OCI-LY1 (cell line): ENCODE data around the gene CALR3.

Source experiments
- H2AFZ ChIP-seq: fragments of 200-600 bp; sonication (generic), shearing (Covaris generic); 2 replicates; pipeline ENCODE4 v1.6.0; 2014; ENCODE audit warnings: antibody characterized with exemption, mild to moderate bottlenecking, low read length
- H3F3A ChIP-seq: fragments of 200-600 bp; sonication (generic), shearing (Covaris generic); 2 replicates; pipeline ENCODE4 v1.6.0; 2014; ENCODE audit warnings: mild to moderate bottlenecking, antibody characterized with exemption, low read length, moderate library complexity; ENCODE audit not compliant: insufficient read depth
- H3K27ac ChIP-seq: fragments of 200-600 bp; sonication (generic); 2 replicates; pipeline ENCODE4 v1.5.1; 2014; ENCODE audit warnings: low read length, mixed run types, mild to moderate bottlenecking, low read depth; ENCODE audit not compliant: poor library complexity, severe bottlenecking
- H3K27me3 ChIP-seq: fragments of 200-600 bp; sonication (generic); 2 replicates; pipeline ENCODE4 v1.6.0; 2014; ENCODE audit warnings: antibody characterized with exemption, mild to moderate bottlenecking, low read length, moderate library complexity; ENCODE audit not compliant: insufficient read depth
- H3K36me3 ChIP-seq: fragments of 200-600 bp; sonication (generic); 2 replicates; pipeline ENCODE4 v1.6.1; 2014; ENCODE audit warnings: mild to moderate bottlenecking, antibody characterized with exemption, low read length, moderate library complexity, mixed read lengths; ENCODE audit not compliant: insufficient read depth
- H3K4me1 ChIP-seq: fragments of 200-600 bp; sonication (generic); 2 replicates; pipeline ENCODE4 v1.5.1; 2014; ENCODE audit warnings: mild to moderate bottlenecking, low read length, moderate library complexity; ENCODE audit not compliant: insufficient read depth, severe bottlenecking
- H3K4me2 ChIP-seq: fragments of 200-600 bp; sonication (generic), shearing (Covaris generic); 2 replicates; pipeline ENCODE4 v1.6.1; 2014; ENCODE audit warnings: low read length
- H3K4me3 ChIP-seq: fragments of 200-600 bp; sonication (generic); 2 replicates; pipeline ENCODE4 v1.5.1; 2014; ENCODE audit warnings: low read length, low read depth, mild to moderate bottlenecking, mixed read lengths; ENCODE audit not compliant: poor library complexity, severe bottlenecking
- H3K79me2 ChIP-seq: fragments of 200-600 bp; shearing (Covaris generic); 2 replicates; pipeline ENCODE4 v1.6.1; 2016; ENCODE audit warnings: mixed run types, low read length, mixed read lengths; ENCODE audit not compliant: insufficient read depth
- H3K9ac ChIP-seq: fragments of 200-600 bp; sonication (generic), shearing (Covaris generic); 2 replicates; pipeline ENCODE4 v1.6.1; 2014; ENCODE audit warnings: mild to moderate bottlenecking, low read length, mixed read lengths
- H3K9me2 ChIP-seq: fragments of 200-600 bp; sonication (generic), shearing (Covaris generic); 2 replicates; pipeline ENCODE4 v1.6.1; 2014; ENCODE audit warnings: low read depth, mild to moderate bottlenecking, low read length, mixed read lengths
- H3K9me3 ChIP-seq: fragments of 200-600 bp; shearing (Covaris generic); 2 replicates; pipeline ENCODE4 v1.6.1; 2014; ENCODE audit warnings: low read length, mixed read lengths
- H4K20me1 ChIP-seq: fragments of 200-600 bp; sonication (generic), shearing (Covaris generic); 2 replicates; pipeline ENCODE4 v1.6.0; 2016; ENCODE audit warnings: mild to moderate bottlenecking, low read length; ENCODE audit not compliant: insufficient read depth
- CTCF ChIP-seq: fragments of 200-600 bp; sonication (generic), shearing (Covaris generic); IDR thresholded peaks from 2 replicates; pipeline ENCODE4 v1.5.1; 2017; ENCODE audit warnings: mild to moderate bottlenecking, antibody characterized with exemption, low read length, moderate library complexity, mixed read lengths
- EZH2 ChIP-seq: fragments of 200-600 bp; sonication (generic), shearing (Covaris generic); IDR thresholded peaks from 2 replicates; pipeline ENCODE4 v1.8.0; 2017; ENCODE audit warnings: borderline replicate concordance, mixed run types, mild to moderate bottlenecking, antibody characterized with exemption, low read length, moderate library complexity, mixed read lengths

Gene CALR3

GRCh38 chr19:16518061-16518460 is 22.1 kb upstream of the CALR3 start:
- Histone ChIP-seq H3K27ac (no peak overlapping the region), H3K4me2 (no peak overlapping the region), H3K4me3 (no peak overlapping the region), H4K20me1 (no peaks in the 10 kb centered on the region), H3K9me3 (no peaks in the 10 kb centered on the region), H3K79me2 (no peaks in the 10 kb centered on the region), H3K4me1 (no peaks in the 10 kb centered on the region), H3K36me3 (peaks cover 79% of the 10 kb centered on the region), H3K27me3 (no peaks in the 10 kb centered on the region), H3K9me2 (no peaks in the 10 kb centered on the region), H2AFZ (no peak overlapping the region), H3K9ac (no peak overlapping the region), H3F3A (no peaks in the 10 kb centered on the region)
- no peak for TF ChIP-seq CTCF
- no peak for TF ChIP-seq EZH2

GRCh38 chr19:16516923-16517610 is 21.1 kb upstream of the CALR3 start:
- no peaks in the 10 kb centered on the region for H3F3A ChIP-seq
- TF ChIP-seq CTCF (no peak; the same call in 1 of the 2 replicates), EZH2 (no peak)
- no peak overlapping the region for H2AFZ ChIP-seq
- no peaks in the 10 kb centered on the region for H3K9me2 ChIP-seq
- H3K4me1 ChIP-seq: no peaks in the 10 kb centered on the region
- no peak overlapping the region for H3K4me3 ChIP-seq
- H3K36me3 ChIP-seq: peaks cover 79% of the 10 kb centered on the region
- no peaks in the 10 kb centered on the region for H3K27me3 ChIP-seq
- H3K4me2 ChIP-seq: no peak overlapping the region
- no peaks in the 10 kb centered on the region for H3K9me3 ChIP-seq
- no peak overlapping the region for H3K9ac ChIP-seq
- no peaks in the 10 kb centered on the region for H4K20me1 ChIP-seq
- no peak overlapping the region for H3K27ac ChIP-seq
- no peaks in the 10 kb centered on the region for H3K79me2 ChIP-seq

- Histone ChIP-seq H3K4me3 (no peak overlapping the region), H3K27ac (no peak overlapping the region), H3K9me3 (no peaks in the 10 kb centered on the region), H3K4me1 (no peaks in the 10 kb centered on the region), H2AFZ (no peak overlapping the region), H3K27me3 (no peaks in the 10 kb centered on the region), H3K4me2 (no peak overlapping the region), H3F3A (no peaks in the 10 kb centered on the region), H3K79me2 (no peaks in the 10 kb centered on the region), H3K9me2 (no peaks in the 10 kb centered on the region), H3K9ac (no peak overlapping the region), H3K36me3 (peaks cover 77% of the 10 kb centered on the region), H4K20me1 (no peaks in the 10 kb centered on the region)
- no peak for TF ChIP-seq EZH2
- TF ChIP-seq CTCF: no peak
These were observed 20.4 kb upstream of the CALR3 start for GRCh38 chr19:16516381-16516780.
